ENCODE results near the gene RHBDD1. TPM values are rescaled to one million over a fixed set of nuclear protein-coding genes. Genes with fewer than 3 reads are reported as not detected.

Gene RHBDD1
- total and polyA plus RNA-seq, 2 donors (not counting 1 experiment from before 2014, with no cell fraction given) = 21.2 to 128 TPM

- DNase-seq (no peak), ATAC-seq (ENCODE audit: low read depth) (no peak)
- H3K4me1 Mint-ChIP-seq = peaks cover 12% of the 10 kb centered on the region
- intact Hi-C loops (cut with micrococcal nuclease) = no loop called here
- Histone ChIP-seq H3K4me2 (replicated peaks; ENCODE audit: low read depth, low read length, poor library complexity, severe bottlenecking) (no peak overlapping the region), H2AFZ (ENCODE audit: insufficient read depth, low read depth, low read length, poor library complexity, severe bottlenecking) (no peak overlapping the region), H3K9me3 (ENCODE audit: control extremely low read depth in 1 of 3, control insufficient read depth in 2 of 3, insufficient read depth in 1 of 3, low read length in 2 of 3) (no peaks in the 10 kb centered on the region), H3K36me3 (replicated peaks in 1 of 2; ENCODE audit: control extremely low read depth in 1 of 2, control insufficient read depth in 1 of 2, extremely low read depth in 1 of 2, insufficient read depth in 2 of 2, low read length in 1 of 2) (peaks cover 0 to 32% of the 10 kb centered on the region in 2 experiments), H3K9ac (ENCODE audit: low read length) (no peak overlapping the region), H3K4me3 (ENCODE audit: control extremely low read depth in 1 of 5, extremely low read depth in 1 of 5, insufficient read depth in 1 of 5, low read depth in 2 of 5, low read length in 4 of 5) (no peak overlapping the region), H3K4me1 (ENCODE audit: control insufficient read depth in 2 of 2, insufficient read depth in 2 of 2, low read length in 2 of 2) (no peaks in the 10 kb centered on the region), H3K27me3 (replicated peaks in 1 of 4; ENCODE audit: control extremely low read depth in 1 of 4, control insufficient read depth in 3 of 4, insufficient read depth in 4 of 4, low read length in 3 of 4) (no peaks in the 10 kb centered on the region), H4K20me1 (ENCODE audit: control insufficient read depth, insufficient read depth, low read length, poor library complexity, severe bottlenecking) (peaks cover 5% of the 10 kb centered on the region), H3K79me2 (ENCODE audit: control insufficient read depth, insufficient read depth, low read length) (peaks cover 9% of the 10 kb centered on the region), H3K27ac (ENCODE audit: low read length in 2 of 2) (no peak overlapping the region)
- H3K27me3 Mint-ChIP-seq = no peaks in the 10 kb centered on the region
- TF ChIP-seq CTCF (IDR thresholded peaks at IDR 0.05) (no peak), EZH2 (IDR thresholded peaks at IDR 0.05; ENCODE audit: borderline replicate concordance, insufficient read depth, low read depth, low read length, poor library complexity, severe bottlenecking) (no peak)
- H3K4me3 Mint-ChIP-seq = no peak overlapping the region
- 96% methylated on average over 7 of the region's 7 CpGs for WGBS (ENCODE audit: insufficient coverage)
- ChIA-PET CTCF (interaction anchor here (1.2 to 1.5 kb wide), 3 partner anchors 176 to 1089 kb away, joined by 3 to 4 read pairs (median 4); no protein-coding TSS in a partner anchor), POLR2A (no interaction called here)
- H3K27ac Mint-ChIP-seq = no peak overlapping the region
- H3K9me3 Mint-ChIP-seq (ENCODE audit: insufficient read depth) = no peaks in the 10 kb centered on the region
These were observed 142.4 kb downstream of the RHBDD1 start for GRCh38 chr2:226978300-226978699.

- CTCF ChIA-PET = interaction anchor here (0.8 to 1.5 kb wide), 4 partner anchors 177 to 1094 kb away, joined by 3 to 4 read pairs (median 4); no protein-coding TSS in a partner anchor
- ATAC-seq (ENCODE audit: low read depth) (no peak), DNase-seq (no peak)
- Histone ChIP-seq H3K27ac (ENCODE audit: low read length in 2 of 2) (no peak overlapping the region), H3K36me3 (replicated peaks in 1 of 2; ENCODE audit: control extremely low read depth in 1 of 2, control insufficient read depth in 1 of 2, extremely low read depth in 1 of 2, insufficient read depth in 2 of 2, low read length in 1 of 2) (peaks cover 0 to 32% of the 10 kb centered on the region in 2 experiments), H4K20me1 (ENCODE audit: control insufficient read depth, insufficient read depth, low read length, poor library complexity, severe bottlenecking) (peaks cover 5% of the 10 kb centered on the region), H3K9me3 (ENCODE audit: control extremely low read depth in 1 of 3, control insufficient read depth in 2 of 3, insufficient read depth in 1 of 3, low read length in 2 of 3) (no peaks in the 10 kb centered on the region), H3K4me2 (replicated peaks; ENCODE audit: low read depth, low read length, poor library complexity, severe bottlenecking) (no peak overlapping the region), H3K4me3 (ENCODE audit: control extremely low read depth in 1 of 5, extremely low read depth in 1 of 5, insufficient read depth in 1 of 5, low read depth in 2 of 5, low read length in 4 of 5) (no peak overlapping the region), H3K79me2 (ENCODE audit: control insufficient read depth, insufficient read depth, low read length) (peaks cover 9% of the 10 kb centered on the region), H3K9ac (ENCODE audit: low read length) (no peak overlapping the region), H2AFZ (ENCODE audit: insufficient read depth, low read depth, low read length, poor library complexity, severe bottlenecking) (no peak overlapping the region), H3K27me3 (replicated peaks in 1 of 4; ENCODE audit: control extremely low read depth in 1 of 4, control insufficient read depth in 3 of 4, insufficient read depth in 4 of 4, low read length in 3 of 4) (no peaks in the 10 kb centered on the region), H3K4me1 (ENCODE audit: control insufficient read depth in 2 of 2, insufficient read depth in 2 of 2, low read length in 2 of 2) (peaks cover 5 to 6% of the 10 kb centered on the region in 2 donors)
- no peaks in the 10 kb centered on the region for H3K9me3 Mint-ChIP-seq (ENCODE audit: insufficient read depth)
- H3K4me1 Mint-ChIP-seq = peaks cover 15% of the 10 kb centered on the region
- intact Hi-C loops (cut with micrococcal nuclease) = no loop called here
- TF ChIP-seq EZH2 (IDR thresholded peaks at IDR 0.05; ENCODE audit: borderline replicate concordance, insufficient read depth, low read depth, low read length, poor library complexity, severe bottlenecking) = no peak
- TF ChIP-seq CTCF (IDR thresholded peaks at IDR 0.05) = no peak
- WGBS (ENCODE audit: insufficient coverage) = 98% methylated on average over 4 of the region's 4 CpGs
- H3K27ac Mint-ChIP-seq = no peak overlapping the region
- POLR2A ChIA-PET = no interaction called here
- H3K4me3 Mint-ChIP-seq = no peak overlapping the region
- no peaks in the 10 kb centered on the region for H3K27me3 Mint-ChIP-seq
These were observed 143.2 kb downstream of the RHBDD1 start for GRCh38 chr2:226979004-226979403.
